ENCODE results near the gene FAM83C.

GRCh38 chr20:35303735-35304491 lies 11.7 kb upstream of the FAM83C start:
- TF ChIP-seq, protein P1, sequence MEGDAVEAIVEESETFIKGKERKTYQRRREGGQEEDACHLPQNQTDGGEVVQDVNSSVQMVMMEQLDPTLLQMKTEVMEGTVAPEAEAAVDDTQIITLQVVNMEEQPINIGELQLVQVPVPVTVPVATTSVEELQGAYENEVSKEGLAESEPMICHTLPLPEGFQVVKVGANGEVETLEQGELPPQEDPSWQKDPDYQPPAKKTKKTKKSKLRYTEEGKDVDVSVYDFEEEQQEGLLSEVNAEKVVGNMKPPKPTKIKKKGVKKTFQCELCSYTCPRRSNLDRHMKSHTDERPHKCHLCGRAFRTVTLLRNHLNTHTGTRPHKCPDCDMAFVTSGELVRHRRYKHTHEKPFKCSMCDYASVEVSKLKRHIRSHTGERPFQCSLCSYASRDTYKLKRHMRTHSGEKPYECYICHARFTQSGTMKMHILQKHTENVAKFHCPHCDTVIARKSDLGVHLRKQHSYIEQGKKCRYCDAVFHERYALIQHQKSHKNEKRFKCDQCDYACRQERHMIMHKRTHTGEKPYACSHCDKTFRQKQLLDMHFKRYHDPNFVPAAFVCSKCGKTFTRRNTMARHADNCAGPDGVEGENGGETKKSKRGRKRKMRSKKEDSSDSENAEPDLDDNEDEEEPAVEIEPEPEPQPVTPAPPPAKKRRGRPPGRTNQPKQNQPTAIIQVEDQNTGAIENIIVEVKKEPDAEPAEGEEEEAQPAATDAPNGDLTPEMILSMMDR (IDR thresholded peaks at IDR 0.05) = peak; percentile 86 to 98 (median 91)
- TF ChIP-seq POLR2A (IDR thresholded peaks at IDR 0.05; ENCODE audit: low read depth) = no peak
- no peak for TF ChIP-seq POLR2AphosphoS5 (IDR thresholded peaks at IDR 0.05)
